Measurements from ENCODE around the gene SLC25A42. TPM values are rescaled to one million over a fixed set of nuclear protein-coding genes. Genes with fewer than 3 reads are reported as not detected.
"Not testable (repeated sequence)": the region's sequence is repeated elsewhere in the genome, so short reads cannot be mapped to it uniquely, and the experiment has no call there.

Gene SLC25A42
- total and polyA plus RNA-seq, 7 donors: 4.6 to 40.2 (median 21.3) TPM

- peaks cover 0 to 54% of the 10 kb centered on the region in 2 donors for H3K36me3 ChIP-seq (ENCODE audit: insufficient read depth in 1 of 2, low read depth in 1 of 2)
- no peak overlapping the region for H3K27ac ChIP-seq
- TF ChIP-seq, protein P1, sequence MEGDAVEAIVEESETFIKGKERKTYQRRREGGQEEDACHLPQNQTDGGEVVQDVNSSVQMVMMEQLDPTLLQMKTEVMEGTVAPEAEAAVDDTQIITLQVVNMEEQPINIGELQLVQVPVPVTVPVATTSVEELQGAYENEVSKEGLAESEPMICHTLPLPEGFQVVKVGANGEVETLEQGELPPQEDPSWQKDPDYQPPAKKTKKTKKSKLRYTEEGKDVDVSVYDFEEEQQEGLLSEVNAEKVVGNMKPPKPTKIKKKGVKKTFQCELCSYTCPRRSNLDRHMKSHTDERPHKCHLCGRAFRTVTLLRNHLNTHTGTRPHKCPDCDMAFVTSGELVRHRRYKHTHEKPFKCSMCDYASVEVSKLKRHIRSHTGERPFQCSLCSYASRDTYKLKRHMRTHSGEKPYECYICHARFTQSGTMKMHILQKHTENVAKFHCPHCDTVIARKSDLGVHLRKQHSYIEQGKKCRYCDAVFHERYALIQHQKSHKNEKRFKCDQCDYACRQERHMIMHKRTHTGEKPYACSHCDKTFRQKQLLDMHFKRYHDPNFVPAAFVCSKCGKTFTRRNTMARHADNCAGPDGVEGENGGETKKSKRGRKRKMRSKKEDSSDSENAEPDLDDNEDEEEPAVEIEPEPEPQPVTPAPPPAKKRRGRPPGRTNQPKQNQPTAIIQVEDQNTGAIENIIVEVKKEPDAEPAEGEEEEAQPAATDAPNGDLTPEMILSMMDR (IDR thresholded peaks at IDR 0.05): no peak
- peaks cover 5% of the 10 kb centered on the region for H3K4me1 ChIP-seq
- DNase-seq: no peak
- H3K9me3 ChIP-seq: no peaks in the 10 kb centered on the region
- WGBS, 3 donors: 87 to 93% (median 88%) methylated on average over 9 of the region's 9 CpGs
- H3K27me3 ChIP-seq (ENCODE audit: insufficient read depth in 3 of 3, low read length in 2 of 3): no peaks in the 10 kb centered on the region
- intact Hi-C loops (cut with DNase I): no loop called here
- ATAC-seq: no peak
- H3K4me3 ChIP-seq: no peak overlapping the region
Observed at GRCh38 chr19:19098084-19098702, 34.4 kb downstream of the SLC25A42 start.

DNA sequence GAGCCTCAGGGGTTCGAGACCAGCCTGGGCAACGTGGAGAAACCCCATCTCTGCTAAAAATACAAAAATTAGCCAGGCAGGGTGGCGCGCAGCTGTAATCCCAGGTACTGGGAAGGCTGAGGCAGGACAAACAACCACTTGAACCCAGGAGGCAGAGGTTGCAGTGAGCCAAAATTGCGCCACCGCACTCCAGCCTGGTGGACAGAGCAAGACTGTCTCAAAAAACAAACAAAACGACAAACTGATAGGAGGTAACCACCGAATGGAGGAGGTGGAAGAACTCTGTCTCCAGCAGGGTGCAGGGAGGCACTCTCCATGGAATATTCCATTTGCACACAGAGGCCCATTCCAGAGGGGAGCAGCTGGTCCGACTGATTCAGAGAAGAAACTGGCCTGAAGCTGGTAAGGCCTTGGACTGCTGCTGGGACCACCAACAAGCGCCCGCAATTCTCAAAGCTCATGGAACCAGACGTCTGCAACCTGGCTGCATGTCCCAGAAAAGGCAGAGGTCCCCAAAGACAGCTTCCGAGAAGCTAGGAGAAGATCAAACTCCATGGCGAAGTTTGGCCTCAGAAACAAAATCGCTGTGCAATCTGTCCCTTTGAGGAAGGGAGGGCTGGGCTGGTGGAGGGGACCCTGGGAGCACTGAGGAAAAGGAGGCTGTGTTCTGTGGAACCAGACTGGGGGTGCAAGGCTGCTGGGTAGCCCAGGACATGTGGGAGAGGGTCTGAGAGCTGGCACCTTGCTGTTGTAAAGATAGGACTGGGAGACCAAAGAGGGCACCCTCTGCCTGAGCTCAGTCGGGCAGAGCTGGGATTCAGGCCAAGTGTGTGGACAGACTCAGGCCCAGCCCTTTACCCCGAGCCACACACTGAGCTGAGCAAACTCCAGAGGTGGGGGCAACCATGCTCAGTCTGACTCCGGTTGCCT lies 35.2 kb downstream of the SLC25A42 start:
- WGBS, 3 donors: 81 to 85% (median 81%) methylated on average over 18 of the region's 18 CpGs
- ATAC-seq (peak in 3 of 4 donors; percentile 49 to 60 (median 60)), DNase-seq (no peak)
- no peaks in the 10 kb centered on the region for H3K9me3 ChIP-seq
- intact Hi-C loops (cut with DNase I): no loop called here
- no peak overlapping the region for H3K4me3 ChIP-seq
- TF ChIP-seq, protein P1 (IDR thresholded peaks at IDR 0.05): no peak
- H3K4me1 ChIP-seq: peaks cover 5% of the 10 kb centered on the region
- H3K36me3 ChIP-seq (ENCODE audit: insufficient read depth in 1 of 2, low read depth in 1 of 2): peaks cover 0 to 54% of the 10 kb centered on the region in 2 donors
- no peak overlapping the region for H3K27ac ChIP-seq
- H3K27me3 ChIP-seq (ENCODE audit: insufficient read depth in 3 of 3, low read length in 2 of 3): no peaks in the 10 kb centered on the region

GRCh38 chr19:19101540-19101939 lies 37.7 kb downstream of the SLC25A42 start:
- H3K4me1 ChIP-seq: no peaks in the 10 kb centered on the region
- H3K27me3 ChIP-seq (ENCODE audit: insufficient read depth in 3 of 3, low read length in 2 of 3): no peaks in the 10 kb centered on the region
- 90 to 94% (median 94%) methylated on average over 8 of the region's 8 CpGs for WGBS, 3 donors
- DNase-seq (no peak), ATAC-seq (no peak)
- H3K36me3 ChIP-seq (ENCODE audit: insufficient read depth in 1 of 2, low read depth in 1 of 2): peaks cover 0 to 47% of the 10 kb centered on the region in 2 donors
- TF ChIP-seq, protein P1 (IDR thresholded peaks at IDR 0.05): no peak
- H3K9me3 ChIP-seq: no peaks in the 10 kb centered on the region
- intact Hi-C loops (cut with DNase I): no loop called here
- H3K4me3 ChIP-seq: no peak overlapping the region
- H3K27ac ChIP-seq: no peak overlapping the region

DNA sequence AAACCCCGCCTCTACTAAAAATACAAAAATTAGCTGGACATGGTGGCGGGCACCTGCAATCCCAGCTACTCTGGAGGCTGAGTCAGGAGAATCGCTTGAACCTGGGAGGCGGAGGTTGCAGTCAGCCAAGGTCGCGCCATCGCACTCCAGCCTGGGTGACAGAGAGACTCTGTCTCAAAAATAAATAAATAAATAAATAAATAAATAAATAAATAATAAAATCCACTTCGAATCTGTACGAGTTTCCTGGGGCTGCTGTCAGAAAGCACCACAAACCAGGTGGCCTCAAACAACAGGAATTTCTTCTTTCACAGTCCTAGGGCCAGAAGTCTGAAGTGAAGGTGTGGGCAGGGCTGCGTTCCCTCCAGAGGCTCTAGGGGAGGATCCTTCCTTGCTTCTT lies 38.8 kb downstream of the SLC25A42 start:
- H3K27me3 ChIP-seq (ENCODE audit: insufficient read depth in 3 of 3, low read length in 2 of 3); ATAC-seq; H3K4me3 ChIP-seq; DNase-seq; H3K9me3 ChIP-seq; intact Hi-C loops (cut with DNase I); H3K4me1 ChIP-seq; H3K27ac ChIP-seq: not testable (repeated sequence)
- H3K36me3 ChIP-seq (ENCODE audit: insufficient read depth in 1 of 2, low read depth in 1 of 2): peaks cover 0 to 40% of the 10 kb centered on the region in 2 donors
- 95 to 99% (median 97%) methylated on average over 10 of the region's 10 CpGs for WGBS, 3 donors

- TF ChIP-seq, protein P1 (IDR thresholded peaks at IDR 0.05): no peak
- H3K27ac ChIP-seq: no peak overlapping the region
- intact Hi-C loops (cut with DNase I): no loop called here
- 94 to 98% (median 96%) methylated on average over 11 of the region's 11 CpGs for WGBS, 3 donors
- no peaks in the 10 kb centered on the region for H3K27me3 ChIP-seq (ENCODE audit: insufficient read depth in 3 of 3, low read length in 2 of 3)
- no peak for DNase-seq
- no peak for ATAC-seq
- peaks cover 0 to 41% of the 10 kb centered on the region in 2 donors for H3K36me3 ChIP-seq (ENCODE audit: insufficient read depth in 1 of 2, low read depth in 1 of 2)
- H3K4me1 ChIP-seq: no peaks in the 10 kb centered on the region
- H3K4me3 ChIP-seq: no peak overlapping the region
- no peaks in the 10 kb centered on the region for H3K9me3 ChIP-seq
Observed at GRCh38 chr19:19103167-19103566, 39.4 kb downstream of the SLC25A42 start.

All from psoas muscle (tissue), 8 donors.